ENCODE results near the gene LHPP.
A peak's percentile ranks its signal among the peaks of the same experiment; 100 is the strongest.
"Not testable (repeated sequence)": the region's sequence is repeated elsewhere in the genome, so short reads cannot be mapped to it uniquely, and the experiment has no call there.

LHPP gene

DNA sequence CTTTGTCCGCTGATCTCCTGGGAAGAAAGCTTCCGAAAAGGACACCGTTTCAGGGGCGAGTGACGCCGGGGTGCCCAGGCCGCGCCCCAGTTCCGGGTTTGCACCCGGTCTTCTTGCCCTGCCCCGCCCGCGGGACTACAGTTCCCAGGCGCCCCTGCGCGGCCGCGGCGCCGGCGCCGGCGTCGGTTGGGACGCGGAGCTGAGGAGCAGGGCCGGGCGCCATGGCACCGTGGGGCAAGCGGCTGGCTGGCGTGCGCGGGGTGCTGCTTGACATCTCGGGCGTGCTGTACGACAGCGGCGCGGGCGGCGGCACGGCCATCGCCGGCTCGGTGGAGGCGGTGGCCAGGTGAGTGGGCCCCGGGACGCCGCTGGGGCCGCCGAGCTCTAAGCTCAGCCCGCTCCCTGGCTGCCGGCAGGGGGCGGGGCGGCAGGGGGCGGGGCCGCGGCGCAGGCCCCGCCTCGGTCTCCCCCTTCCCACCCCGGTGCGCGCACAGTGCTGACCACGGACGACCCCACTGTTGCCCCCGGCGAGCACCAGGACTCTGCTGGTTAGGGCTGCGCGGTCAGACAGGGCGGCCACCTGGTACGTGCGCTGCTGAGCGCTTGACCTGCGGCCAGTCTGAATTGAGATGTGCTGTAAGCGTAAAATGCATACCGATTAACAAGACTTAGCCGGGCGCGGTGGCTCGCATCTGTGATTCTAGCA lies at the start of gene LHPP:
Gene LHPP (plus strand): TSS at position 182 of the 706 bp plus-strand sequence. CDS start 40 bp downstream, at position 222.
- peak within 1 kb of the TSS; percentile 60 for H3K4me3 ChIP-seq (ENCODE audit: low read depth, low read length)
- peak; percentile 15 for DNase-seq (ENCODE audit: low read depth)

DNA sequence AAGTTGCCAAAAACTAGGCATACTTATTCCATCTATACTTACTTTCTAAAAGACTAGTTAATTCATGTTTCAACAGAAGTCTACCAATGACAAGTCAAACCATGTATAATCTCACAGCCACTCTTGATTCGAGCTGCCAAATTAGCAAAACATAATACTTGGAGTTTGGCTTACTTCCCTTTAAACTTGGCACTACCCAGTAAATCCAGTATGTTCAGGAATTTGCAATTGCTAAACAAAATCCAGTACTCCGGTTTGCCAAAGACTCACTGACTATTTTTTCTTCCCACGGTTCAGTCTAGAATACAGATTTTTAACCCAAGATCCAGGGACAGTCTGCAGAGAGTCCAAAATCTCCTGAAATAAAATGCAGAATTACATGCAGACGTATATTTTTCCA lies 47.5 kb upstream of the LHPP start:
- DNase-seq (ENCODE audit: low read depth): no peak
- no peak overlapping the region for H3K4me3 ChIP-seq (ENCODE audit: low read depth, low read length)

GRCh38 chr10:124415210-124415609 lies 46.4 kb upstream of the LHPP start:
- no peak overlapping the region for H3K4me3 ChIP-seq (ENCODE audit: low read depth, low read length)
- DNase-seq (ENCODE audit: low read depth): no peak

- H3K4me3 ChIP-seq (ENCODE audit: low read depth, low read length): no peak overlapping the region
Measured at GRCh38 chr10:124416733-124417132, 44.9 kb upstream of the LHPP start.

DNA sequence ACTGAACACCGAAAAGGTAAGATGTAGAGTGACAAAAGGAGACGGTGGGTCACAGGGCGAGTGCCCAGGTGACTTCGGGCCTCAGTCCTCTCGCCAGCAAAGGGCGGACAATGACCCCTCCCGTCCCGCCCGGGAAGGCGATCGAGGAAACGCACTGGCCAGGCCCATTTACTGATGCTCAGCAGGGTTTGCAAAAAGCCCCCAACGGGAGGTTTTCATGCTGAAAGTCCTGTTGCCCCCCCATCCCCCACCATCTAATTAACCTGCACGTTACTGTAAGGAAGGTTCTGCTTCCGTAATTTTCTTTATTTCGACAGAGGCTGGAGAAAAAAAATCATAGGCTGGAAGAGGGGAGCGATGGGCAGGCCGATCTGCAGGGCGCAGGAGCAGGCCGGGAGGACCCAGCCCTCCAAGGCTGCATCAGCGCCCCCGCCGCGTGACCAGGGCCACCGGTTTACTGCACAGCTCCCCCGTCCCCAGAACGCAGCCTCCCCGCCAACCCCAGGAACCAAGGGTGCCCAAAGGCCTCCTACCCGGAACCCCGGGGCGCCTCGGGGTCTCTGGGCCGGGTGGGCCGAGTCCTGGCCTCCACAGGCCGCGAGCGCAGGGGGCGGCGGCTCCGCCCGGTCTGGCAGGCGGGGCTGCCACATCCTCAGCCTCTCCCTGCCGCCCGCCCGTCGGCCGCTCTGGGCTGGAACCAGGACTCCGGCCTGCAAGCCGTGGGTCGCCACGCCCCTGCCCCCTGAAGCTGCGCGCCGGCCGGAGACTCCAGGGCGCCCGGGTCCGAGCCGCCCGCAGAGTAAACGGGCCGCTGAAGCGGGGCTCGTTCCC lies 43.5 kb upstream of the LHPP start:
- peak; percentile 12 for DNase-seq (ENCODE audit: low read depth)
- H3K4me3 ChIP-seq (ENCODE audit: low read depth, low read length): peak overlapping the region; percentile 75

More at GRCh38 chr10:124416733-124417132, 44.9 kb upstream of the LHPP start:
- no peak for DNase-seq (ENCODE audit: low read depth)

- DNase-seq (ENCODE audit: low read depth): peak; percentile 81
- peak within 1 kb of the TSS; percentile 75 for H3K4me3 ChIP-seq (ENCODE audit: low read depth, low read length)
Measured at GRCh38 chr10:124418726-124419501, 42.7 kb upstream of the LHPP start, which contains the start of gene OAT. TSS of gene OAT (minus strand) at chr10:124418923. CDS start at chr10:124412171, 6,752 bp downstream.

DNA sequence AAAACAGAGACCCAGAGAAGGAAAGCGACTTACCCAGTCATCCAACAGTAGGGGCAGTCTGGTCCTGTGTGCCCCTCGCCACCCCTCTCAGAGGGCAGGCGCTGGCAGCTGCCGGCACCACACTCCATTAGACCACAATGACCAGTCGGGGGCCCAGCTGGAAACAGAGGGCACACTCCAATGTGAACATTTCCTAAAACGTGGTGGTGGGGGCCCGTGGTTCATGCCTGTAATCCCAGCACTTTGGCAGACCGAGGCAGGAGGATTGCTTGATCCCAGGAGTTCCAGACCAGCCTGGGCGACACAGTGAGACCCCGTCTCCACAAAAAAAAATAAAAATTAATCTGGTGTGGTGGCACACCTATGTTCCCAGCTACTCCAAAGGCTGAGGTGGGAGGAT lies 42.0 kb upstream of the LHPP start:
- H3K4me3 ChIP-seq (ENCODE audit: low read depth, low read length): no peak overlapping the region
- DNase-seq (ENCODE audit: low read depth): no peak

GRCh38 chr10:124420254-124420653 lies 41.4 kb upstream of the LHPP start:
- no peak for DNase-seq (ENCODE audit: low read depth)
- no peak overlapping the region for H3K4me3 ChIP-seq (ENCODE audit: low read depth, low read length)

GRCh38 chr10:124422742-124423141 lies 38.9 kb upstream of the LHPP start:
- DNase-seq (ENCODE audit: low read depth): no peak
- no peak overlapping the region for H3K4me3 ChIP-seq (ENCODE audit: low read depth, low read length)

DNA sequence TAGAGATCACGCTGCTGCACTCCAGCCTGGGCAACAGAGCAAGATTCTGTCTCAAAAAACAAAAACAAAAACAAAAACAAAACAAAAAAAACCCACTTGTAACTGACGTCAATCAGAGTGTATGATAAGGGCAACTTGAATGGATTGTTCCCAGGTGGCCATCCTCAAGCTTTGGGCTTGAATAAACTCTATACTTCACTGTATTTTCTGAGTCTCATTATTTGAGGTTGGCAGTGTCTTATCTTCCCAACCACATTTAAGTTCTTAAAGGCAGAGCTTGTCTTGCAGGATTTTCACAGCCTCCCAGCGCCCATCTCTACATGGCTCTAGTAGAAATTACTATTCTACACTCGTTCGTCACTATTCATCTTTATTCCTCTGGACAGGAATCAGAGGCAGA lies 37.8 kb upstream of the LHPP start:
- no peak for DNase-seq (ENCODE audit: low read depth)
- H3K4me3 ChIP-seq (ENCODE audit: low read depth, low read length): no peak overlapping the region

GRCh38 chr10:124425227-124425962 lies 36.2 kb upstream of the LHPP start:
- no peak overlapping the region for H3K4me3 ChIP-seq (ENCODE audit: low read depth, low read length)
- no peak for DNase-seq (ENCODE audit: low read depth)

DNA sequence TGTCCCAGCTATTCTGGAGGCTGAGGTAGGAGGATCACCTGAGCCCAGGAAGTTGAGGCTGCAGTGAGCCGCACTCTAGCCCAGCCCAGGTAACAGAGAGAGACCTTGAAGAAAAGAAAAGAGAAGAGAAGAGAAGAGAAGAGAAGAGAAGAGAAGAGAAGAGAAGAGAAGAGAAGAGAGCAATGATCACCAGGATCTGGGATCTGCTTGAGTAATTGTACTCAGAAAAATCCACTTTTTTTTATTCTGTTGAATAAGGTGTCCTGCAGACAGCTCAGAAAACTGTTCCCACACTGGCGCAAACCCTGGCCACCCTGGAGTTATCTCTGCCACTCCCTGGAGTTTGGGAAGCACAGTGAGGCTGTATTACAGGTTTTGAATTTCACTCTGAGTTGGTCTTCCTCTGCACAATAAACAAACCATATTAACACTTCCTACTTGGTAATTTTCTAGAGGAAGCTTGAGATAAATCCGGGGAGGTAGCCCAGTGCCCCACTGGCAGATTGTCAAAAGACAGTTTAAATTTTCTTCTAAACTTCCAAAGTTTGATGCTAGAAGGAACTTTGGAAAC lies 33.3 kb upstream of the LHPP start:
- no peak for DNase-seq (ENCODE audit: low read depth)
- H3K4me3 ChIP-seq (ENCODE audit: low read depth, low read length): no peak overlapping the region

- no peak for DNase-seq (ENCODE audit: low read depth)
- H3K4me3 ChIP-seq (ENCODE audit: low read depth, low read length): no peak overlapping the region
Measured at GRCh38 chr10:124429576-124429975, 32.0 kb upstream of the LHPP start.

DNA sequence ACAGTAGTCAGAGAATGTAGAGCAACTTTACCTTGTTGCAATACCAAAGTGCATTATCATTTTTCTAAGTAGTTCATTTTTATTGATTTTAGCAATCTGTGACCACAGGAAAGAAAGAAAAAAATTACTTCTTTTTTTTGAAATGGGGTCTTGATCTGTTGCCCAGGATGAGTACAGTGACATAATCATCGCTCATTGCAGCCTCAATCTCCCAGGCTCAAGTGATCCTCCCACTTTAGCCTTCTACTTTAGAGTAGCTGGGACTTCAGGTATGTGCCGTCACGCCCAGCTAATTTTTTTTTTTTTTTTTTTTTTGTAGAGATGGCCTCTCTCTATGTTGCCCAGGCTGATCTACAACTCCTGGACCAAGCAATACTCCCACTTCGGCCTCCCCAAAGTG lies 31.5 kb upstream of the LHPP start:
- no peak overlapping the region for H3K4me3 ChIP-seq (ENCODE audit: low read depth, low read length)
- no peak for DNase-seq (ENCODE audit: low read depth)

- no peak overlapping the region for H3K4me3 ChIP-seq (ENCODE audit: low read depth, low read length)
- DNase-seq (ENCODE audit: low read depth): no peak
Measured at GRCh38 chr10:124433461-124433860, 28.2 kb upstream of the LHPP start.

- not testable (repeated sequence) for DNase-seq (ENCODE audit: low read depth); H3K4me3 ChIP-seq (ENCODE audit: low read depth, low read length)
Measured at GRCh38 chr10:124435683-124436082, 25.9 kb upstream of the LHPP start.

DNA sequence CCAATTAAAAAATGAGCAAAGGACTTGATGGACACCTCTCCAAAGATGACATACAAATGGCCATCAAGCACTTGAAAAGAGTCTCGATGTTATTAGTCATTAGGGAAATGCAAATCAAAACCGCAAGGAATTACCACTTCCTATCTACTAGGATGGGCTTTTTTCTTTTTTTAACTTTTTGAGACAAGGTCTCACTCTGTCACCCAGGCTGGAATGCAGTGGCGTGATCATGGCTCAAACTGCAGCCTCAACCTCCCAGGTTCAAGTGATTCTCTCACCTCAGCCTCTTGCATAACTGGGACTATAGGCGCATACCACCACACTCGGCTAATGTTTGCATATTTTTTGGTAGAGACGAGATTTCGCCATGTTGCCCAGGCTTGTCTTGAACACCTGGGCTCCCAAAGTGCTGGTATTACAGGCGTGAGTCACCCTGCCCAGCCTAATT lies 25.4 kb upstream of the LHPP start:
- H3K4me3 ChIP-seq (ENCODE audit: low read depth, low read length): no peak overlapping the region
- DNase-seq (ENCODE audit: low read depth): no peak

DNA sequence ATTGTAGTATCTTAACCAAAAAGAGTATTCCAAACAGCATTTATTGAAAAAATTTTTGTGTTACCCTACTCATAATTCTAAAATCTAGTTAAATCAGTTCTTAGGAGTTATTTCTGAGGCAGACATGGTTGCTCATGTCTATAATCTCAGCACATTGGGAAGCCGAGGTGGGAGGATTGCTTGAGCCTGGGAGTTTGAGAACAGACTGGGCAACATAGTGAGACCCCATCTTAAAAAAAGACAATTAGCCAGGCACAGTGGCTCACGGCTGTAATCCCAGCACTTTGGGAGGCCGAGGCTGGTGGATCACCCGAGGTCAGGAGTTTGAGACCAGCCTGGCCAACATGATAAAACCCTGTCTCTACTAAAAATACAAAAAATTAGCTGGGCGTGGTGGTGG lies 19.9 kb upstream of the LHPP start:
- not testable (repeated sequence) for DNase-seq (ENCODE audit: low read depth)

More for the DNA sequence above, 19.9 kb upstream of the LHPP start:
- H3K4me3 ChIP-seq (ENCODE audit: low read depth, low read length): not testable (repeated sequence)
